HG02938 (cell line): ENCODE data around the gene CHMP6.

Source experiments
- ATAC-seq: cut with Tn5 transposase; IDR thresholded peaks from one replicate; pipeline ENCODE4 v1.9.1; 2021; ENCODE audit warnings: mild to moderate bottlenecking, moderate library complexity; ENCODE audit not compliant: unreplicated experiment

The CHMP6 gene

DNA sequence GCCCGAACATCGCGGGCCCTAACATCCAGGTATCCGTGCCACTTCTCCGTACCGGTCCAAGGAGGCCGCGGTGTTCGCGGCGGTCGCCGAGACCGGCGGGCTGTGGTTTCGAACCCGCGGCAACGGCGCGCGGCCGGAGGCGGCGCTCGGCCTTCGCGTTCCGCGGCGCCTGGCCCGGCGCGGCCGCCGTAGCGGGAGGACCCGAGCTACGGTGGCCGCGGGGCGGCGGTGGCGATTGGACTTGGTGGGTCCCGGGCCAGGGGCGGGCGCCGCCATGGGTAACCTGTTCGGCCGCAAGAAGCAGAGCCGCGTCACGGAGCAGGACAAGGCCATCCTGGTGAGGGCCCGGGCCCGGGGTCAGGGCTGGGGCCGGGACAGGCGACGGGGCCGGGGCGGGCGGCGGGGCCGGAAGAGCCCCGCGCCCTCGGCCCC, at the start of gene CHMP6:
TSS of gene CHMP6 (plus strand) at position 197 of the 432 bp plus-strand sequence. CDS start at position 275, 78 bp downstream.
- ATAC-seq: no peak

DNA sequence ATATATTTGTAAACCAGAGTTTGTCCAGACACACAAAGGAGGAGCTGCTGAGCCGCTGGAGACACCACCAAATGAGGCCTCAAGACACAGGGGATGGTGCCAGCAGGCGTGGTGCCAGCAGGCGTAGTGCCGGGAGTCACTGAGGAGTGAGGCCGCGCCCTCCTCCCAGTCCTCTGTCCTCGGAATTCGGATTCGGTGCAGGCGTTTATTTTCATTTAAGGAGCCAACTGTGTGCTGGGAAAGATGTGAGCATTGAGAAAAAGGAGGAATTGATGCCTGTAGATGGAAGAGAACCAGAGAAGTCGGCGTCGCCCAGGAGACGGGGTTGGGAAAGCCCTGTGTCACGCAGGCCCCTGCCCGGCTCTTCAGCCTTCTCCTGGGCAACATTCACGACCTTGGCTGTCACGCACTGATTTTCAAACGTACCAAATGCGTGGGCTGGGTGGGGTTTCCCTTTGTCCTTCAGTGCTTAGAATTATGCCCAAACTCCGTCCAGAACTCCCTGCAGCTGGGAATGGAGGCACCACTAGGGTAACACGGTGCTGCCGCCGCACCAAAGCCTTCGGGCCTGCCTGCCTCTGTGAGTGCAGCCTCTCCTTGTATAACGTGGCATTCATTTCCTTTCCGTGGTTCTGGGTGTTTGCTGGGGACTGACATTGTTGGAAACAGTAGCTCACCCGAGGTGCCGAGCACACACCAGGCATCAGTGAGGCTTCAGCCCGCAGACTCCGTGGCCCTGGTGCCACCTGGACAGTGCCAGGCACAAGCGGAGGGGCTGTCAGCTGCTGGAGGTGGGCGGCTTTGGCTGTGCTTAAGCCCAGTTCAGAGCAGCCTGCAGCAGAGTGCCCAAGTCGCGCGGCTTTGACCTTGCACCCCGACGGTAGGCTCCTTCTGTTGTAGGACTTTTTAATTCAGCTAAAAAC, 49.0 kb upstream of the CHMP6 start:
- ATAC-seq: no peak

DNA sequence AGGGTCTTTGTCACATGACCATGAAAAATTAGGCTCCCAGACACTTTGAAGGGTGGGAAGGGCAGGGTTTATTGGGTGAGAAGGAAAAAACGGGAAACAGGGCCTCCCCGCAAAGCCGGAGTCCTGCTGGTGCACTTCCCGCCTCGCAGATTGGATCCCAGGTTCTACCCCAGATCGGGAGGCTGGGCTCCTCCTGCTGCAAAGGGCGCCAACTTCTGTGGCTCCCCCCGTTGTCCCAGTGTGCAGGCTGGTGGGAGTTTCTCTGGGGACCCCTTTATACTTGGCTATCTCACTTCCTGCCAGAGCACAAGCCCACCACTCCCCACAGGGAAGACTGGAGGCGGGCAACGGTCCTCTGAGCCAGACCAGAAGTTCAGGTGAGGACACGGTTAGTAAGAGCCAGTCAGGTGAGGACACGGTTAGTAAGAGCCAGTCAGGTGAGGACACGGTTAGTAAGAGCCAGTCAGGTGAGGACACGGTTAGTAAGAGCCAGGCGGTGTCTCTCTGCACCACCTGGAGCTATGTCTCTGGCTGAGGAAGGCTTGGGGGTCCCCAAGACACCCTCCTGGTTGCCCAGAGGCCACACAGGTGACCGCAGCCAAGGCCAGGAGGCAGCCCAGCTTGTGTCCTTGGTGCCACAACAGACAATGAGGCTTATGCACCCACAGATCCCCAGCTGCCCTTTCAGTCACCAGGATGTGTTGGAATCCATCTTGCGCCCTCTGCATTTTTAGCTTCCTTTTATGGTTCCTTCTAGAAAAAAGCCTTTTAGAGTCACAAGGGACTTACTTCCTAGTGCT, 48.1 kb upstream of the CHMP6 start:
- ATAC-seq: no peak

DNA sequence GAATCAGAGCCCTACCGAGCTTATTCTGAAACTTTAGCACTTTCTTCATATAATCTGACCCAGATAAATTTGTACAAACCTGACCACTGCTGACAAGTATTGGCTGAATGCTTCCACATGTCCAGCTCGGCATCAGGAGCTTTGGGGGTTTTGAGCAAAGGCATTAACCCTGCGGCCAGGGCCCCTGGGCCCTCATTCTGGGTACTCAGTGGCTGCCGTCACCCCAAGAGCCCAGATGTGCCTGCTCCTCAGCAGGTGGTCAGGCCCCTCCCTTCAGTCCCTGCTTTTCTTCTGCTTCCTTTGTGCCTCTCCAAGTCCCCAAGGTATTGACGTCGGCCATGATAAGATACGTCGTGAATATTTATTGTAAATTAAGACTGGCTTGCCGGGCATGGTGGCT, 47.3 kb upstream of the CHMP6 start:
- ATAC-seq: no peak

DNA sequence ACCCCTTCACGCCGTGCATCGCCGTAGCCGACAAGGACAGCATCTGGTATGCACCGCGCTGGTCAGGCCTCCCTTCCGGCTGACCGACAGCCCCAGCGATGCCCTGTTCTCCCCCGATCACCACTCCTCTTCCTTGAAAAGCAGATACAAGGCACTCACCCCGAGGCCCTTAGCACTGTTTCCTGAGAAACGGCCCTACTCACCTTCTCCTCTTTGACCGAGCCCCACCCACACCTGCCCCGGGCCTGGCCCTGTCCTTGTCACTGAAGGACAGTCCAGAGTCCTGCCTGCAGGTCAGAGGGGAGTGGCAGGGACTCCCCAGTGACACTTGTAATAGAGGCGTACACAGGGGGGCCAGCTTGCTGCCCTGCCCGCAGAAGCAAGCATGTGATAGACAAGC, 45.9 kb upstream of the CHMP6 start:
- no peak for ATAC-seq

DNA sequence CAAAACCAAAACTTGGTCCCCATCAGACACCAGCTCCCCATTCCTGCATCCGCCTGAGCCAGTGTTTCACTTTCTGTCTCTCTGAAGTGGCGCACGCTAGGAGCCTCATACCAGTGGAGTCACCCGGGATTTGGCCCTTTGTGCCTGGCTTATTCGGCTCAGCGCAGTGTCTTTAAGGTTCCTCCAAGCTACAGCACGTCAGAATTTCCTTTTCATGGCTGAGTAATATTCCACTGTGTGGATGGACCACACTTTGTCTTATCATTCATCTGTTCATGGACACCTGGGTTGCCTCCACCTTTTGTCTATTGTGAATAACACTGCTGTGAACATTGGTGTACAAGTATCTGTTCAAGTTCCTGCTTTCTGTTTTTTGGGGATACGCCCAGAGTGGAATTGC, 45.2 kb upstream of the CHMP6 start:
- no peak for ATAC-seq

DNA sequence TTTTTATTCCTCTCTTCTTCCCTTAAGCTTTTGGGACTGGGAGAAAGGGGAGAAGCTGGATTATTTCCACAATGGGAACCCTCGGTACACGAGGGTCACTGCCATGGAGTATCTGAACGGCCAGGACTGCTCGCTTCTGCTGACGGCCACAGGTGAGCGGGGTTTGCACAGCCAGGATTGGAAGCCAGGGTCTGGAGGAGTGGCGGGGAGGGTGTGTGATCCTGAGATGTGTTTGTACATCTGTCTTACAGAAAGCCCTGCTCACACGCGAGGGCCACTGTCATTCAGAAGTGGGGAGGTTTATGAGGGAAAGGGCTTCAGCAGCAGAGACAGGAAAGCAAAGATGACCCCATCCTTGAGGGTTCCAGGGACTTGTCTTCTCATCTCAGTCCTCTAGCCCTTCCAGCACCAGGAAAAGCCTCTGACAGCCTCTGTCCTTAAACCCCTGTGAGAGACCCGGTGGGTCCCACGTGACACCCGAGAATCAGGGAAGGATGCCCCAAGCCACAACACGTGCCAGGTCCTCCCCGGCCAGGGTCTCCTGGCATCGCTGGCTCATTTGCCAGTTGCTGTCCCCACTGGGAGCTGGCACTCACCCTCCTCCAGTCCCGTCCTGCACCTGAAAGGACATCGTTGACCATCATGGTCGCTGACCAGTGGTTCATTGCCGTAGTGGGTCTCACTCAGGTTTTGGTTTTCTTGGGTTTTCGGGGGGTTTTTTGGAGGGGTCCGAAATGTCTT, 44.3 kb upstream of the CHMP6 start:
- no peak for ATAC-seq

DNA sequence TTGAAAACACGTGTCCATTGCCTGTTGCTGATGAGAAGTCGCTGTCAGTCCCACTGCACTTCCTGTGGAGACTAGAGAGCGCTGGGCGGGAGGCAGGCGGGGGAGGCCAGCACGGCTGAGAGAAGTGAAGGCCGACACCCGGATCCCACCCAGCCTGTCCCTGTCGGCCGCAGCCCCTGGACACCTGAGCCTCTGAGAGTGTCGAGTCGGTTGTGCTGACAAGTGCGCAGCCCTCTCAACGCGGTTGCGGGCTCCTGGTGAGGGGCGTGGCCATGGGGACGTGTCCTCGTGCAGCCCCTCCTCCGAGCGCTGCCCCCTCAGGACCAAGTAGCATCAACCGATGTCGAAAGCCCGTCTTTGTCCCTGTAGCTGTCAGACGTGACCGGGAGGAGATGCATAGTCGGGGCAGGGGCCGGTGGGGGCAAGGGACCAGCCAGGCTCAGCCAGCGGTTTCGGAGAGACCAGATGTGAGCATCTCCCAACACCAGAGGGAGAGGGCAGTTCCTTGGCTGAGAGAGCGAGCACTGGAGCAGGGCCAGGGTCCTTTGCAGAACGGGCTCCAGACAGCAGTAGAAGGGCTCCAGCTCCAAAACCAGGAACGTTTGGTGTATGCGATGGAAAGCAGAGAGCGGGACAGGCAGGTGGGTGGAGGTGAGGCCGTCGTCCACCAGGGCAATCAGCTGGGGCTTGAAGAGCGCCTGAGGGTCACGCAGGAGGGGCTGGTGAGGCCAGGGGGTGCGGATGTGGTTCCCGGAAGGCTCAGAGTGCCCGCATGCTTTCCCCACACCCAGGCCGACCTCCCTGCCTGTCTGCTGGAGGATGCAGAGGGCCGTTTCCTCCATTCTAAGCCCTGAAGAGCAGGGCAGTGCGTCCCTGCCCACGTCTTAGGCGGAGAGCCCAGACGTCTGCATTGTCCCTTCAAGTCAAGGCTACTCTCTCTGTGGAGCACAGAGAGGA, 43.3 kb upstream of the CHMP6 start:
- no peak for ATAC-seq

DNA sequence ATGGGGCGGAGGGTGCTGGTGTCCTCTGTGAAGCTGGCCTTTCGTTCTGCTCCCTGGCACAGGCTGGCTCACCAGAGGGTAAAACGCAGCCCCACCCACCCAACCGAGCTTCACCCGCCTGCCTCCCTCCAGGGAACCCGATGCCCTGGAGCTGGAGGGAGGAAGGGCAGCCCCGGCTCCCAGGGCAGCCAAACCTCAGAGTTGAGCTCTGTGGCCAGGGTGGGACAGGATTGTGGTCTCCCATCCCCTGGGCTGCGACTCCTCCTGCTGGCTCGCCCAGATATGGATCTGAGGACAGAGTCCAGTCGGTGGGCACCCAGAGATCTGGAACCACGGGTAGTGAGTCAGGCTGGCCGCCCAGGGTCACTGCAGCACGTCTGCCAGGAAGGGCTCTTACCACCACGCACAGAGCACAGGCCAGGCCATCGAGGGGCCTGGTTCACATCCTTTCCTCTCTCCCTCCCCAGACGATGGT, 42.6 kb upstream of the CHMP6 start:
- ATAC-seq: no peak

DNA sequence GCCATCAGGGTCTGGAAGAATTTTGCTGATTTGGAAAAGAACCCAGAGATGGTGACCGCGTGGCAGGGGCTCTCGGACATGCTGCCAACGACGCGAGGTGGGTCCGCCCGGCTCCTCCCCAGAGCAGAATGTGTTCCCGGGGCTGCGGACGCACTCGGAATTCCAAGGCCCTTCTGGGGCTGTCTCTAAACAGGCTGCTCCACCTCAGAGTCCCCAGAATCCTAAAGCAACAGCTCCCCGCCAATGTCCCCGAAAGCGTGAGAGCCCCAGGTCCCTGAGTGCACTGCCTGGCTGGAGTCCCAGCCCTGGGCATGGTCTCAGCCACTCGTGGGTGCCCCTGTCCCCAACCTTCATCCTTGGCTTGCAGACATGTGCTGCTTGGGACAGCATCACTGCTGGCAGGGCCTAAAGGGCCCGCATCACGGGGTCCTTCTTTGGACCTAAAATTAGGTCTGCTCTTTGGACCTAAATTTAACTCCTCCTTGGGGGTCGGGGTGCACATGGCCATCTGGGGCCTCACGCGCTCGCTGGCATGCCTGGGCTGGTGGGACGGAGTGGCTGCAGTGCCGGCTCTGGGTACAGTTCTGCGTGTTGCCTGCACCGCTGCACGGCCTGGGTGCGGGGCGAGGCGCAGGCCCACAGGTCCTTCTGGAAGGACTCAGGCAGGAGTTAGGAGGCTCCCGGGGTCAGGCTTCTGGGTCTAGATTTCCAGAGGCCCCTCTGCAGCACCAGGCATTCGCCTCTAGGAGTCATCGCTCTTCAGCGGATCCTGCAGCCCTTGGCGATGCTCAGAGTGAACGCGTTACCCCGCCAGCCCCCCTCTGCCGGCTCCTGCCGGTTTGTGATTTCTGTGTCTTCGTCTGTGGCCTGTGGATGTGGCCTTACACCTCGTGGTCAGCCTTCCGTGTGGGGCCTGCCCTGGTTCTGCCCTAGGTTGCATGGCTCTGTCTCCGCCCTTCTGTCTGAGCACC, 41.9 kb upstream of the CHMP6 start:
- ATAC-seq: no peak

DNA sequence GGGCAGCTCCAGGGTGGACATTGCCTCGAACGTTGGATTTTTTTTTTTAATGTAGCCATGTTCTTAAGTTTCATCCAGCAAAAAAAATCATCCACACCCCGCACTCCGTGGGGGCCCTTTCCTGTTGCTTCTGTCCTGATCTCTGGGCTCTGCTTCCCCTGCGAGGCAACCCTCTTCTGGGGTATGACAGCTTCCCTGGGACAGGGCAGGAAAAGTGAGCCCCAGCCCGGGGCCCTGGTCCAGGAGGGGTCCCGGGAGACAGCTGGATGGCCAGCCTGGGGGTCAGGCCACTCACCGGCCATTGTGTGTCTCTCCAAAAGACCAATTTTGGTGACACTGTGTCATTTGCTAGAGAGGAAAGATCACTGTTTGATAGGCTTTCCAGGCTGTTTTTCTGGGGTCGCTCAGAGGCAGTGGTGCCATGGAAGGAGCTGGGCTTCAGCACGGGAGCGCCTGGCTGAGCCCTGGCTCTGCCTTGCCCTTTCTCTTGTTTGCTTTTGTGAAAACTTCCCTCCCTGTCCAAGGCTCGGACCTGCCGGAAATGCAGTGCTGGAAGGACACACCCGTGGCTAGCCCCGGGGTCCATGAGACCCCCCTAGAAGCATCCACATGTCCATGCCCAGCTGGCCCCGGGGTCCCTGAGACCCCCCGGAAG, 41.0 kb upstream of the CHMP6 start:
- no peak for ATAC-seq

DNA sequence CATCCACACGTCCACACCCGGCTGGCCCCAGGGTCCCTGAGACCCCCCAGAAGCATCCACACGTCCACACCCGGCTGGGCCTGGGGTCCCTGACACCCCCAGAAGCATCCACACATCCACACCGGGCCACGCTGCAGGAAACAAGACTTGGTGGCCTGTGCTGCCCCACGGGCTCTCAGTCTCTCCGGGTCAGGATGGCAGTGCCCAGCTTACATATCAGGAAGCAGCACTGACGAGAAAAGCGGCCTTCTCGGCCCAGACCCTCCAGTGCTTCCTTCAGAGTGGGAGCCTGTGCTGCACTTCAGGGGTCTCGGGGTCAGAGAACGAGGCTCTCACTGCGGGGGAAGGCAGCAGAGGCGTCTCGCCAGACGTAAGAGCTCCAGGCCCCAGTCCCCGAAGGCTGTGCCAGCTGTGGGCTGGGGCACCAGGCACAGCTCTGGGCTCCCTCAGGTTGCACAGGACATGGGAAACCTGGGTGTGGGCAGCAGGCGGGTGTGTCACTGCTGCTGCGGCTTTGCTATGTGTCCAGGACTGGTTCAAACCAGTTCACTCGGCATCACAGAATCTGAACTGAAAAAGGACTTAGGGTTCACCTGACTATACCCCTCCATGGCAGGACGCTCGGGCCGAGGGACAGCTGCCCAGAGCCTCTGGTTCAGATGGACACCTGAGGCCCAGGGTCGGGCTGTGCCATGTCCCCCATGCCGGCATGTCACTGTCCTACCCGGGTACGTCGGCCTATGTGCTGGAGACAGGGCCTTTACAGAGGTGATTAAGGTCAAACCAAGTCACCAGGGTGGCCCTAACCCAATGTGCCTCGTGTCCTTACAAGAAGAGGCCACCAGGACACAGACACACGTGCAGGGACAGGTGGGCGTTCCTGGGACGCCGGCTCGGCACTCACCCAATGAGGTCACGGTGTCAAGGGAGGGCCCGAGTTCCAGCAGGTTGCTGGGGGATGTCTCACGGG, 40.2 kb upstream of the CHMP6 start:
- ATAC-seq: no peak

DNA sequence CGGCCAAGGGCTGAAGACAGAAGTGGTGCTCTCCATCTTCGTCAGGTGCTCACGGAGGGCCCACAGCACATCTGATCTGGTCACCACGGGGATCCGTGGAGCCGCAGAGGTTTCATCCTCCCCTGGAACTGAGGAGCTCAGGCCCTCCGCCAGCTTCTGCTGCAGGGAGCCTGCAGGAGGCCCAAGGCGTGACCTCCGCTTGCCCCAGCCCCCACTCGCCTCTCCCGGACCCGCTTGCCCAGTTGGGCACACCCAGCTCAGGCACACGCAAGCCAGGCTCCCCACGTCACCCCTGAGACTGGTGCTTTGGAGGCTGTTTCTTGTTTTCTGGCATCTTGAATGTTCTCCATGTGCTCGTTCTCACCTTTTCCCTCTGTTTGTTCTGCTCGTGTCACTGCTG, 39.4 kb upstream of the CHMP6 start:
- ATAC-seq: no peak

DNA sequence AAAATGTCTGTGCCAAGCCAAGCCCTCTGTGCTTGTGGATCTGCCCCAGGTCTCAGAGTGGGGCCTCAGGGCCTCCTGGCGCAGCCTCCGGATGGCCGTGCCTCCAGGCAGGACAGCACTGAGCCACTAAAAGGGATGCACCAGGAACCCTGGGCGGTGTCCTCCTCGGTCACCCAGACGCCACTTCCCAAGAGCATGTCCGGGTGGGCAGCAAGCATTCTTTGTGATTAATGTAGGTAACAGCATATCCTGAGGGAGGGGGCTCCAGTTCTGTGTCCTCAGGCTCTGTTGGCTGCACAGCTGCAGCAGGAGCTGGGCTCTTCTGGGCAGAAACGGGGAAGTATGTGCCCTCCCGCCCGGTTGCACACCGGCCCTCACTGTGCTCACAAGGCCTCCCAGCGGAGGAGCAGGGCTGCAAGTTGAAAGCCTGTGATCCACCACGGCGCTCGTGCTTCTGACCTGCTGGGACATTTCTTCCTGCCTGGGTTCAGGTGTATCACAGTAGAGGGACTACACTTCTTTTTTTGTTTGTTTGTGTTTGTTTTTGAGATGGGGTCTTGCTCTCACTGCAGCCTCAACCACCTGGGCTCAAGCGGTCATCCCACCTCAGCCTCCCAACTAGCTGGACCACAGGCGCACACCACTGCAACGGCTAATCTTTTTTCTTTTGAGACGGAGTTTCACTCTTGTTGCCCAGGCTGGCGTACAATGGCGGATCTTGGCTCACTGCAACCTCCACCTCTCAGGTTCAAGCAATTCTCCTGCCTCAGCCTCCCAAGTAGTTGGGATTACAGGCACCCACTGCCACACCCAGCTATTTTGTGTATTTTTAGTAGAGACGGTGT, 37.9 kb upstream of the CHMP6 start:
- ATAC-seq: no peak

DNA sequence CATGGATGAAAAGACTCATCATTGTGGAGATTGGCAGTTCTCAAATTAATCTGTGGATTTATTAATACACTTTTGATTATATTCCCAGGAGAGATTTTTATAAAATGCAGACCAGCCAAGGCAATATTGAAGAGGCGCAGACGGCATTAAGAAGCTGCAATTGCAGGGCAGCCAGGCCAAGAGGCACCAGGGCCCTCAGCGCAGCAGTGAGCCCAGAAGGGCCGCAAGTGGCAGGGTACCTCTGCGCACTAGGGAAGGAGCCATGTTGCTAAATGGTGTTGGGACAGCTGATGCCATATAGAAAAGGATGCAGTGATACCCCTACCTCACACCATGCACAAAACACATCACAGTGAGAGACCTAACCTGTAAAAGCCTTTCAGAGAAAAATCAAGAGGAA, 36.6 kb upstream of the CHMP6 start:
- no peak for ATAC-seq

DNA sequence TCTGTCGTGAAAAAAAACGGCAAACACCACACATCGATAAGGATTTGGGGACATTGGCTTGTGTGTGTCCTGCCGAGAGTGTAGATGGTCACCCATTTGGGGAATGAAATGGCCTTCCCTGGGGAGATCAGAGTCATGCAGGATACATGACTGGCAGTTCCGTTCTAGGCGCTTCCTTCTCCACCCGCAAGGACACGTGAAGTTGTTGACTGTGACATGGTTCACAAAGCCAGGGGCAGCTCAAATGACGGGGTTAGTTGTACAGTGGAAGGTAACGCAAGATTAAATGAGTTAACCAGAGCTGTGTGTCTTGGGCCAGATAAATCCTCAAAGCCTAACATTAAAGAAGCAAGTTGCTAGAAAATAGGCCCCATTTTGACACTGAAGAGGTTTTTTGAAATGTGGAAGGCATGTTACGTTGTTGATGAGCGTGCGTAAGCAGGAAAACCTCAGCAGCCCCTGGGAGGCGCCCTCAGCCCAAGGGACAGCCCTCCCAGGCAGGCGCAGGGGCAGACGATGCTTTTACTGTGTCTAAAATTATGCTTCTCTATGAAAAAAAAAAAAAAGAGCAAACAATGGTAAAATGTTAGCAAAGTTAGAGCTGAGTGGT, 35.9 kb upstream of the CHMP6 start:
- no peak for ATAC-seq
